GM23338 (cell line): Measurements from ENCODE around the gene C1orf198.

ENCODE experiments used
- CREB1 ChIP-seq: fragments of 250-450 bp; sonication (Bioruptor Pico); IDR thresholded peaks from 2 replicates; pipeline ENCODE4 v1.5.0; 2020; ENCODE audit warnings: low read depth, mild to moderate bottlenecking, moderate library complexity
- CTCF ChIP-seq, 2 experiments: fragments of 200-600 bp in 1 of 2; sonication (generic) in 1 of 2; conservative IDR thresholded peaks; 2 replicates each; pipeline versions ENCODE4 v1.5.1 to v1.6.1; 2016 to 2017; ENCODE audit warnings: antibody characterized with exemption in 2 of 2, low read depth in 2 of 2, mild to moderate bottlenecking in 2 of 2, moderate library complexity in 1 of 2
- EZH2 ChIP-seq: fragments of 200-600 bp; sonication (generic); IDR thresholded peaks from one replicate; pipeline ENCODE4 v1.8.0; 2017; ENCODE audit warnings: antibody characterized with exemption, mild to moderate bottlenecking, low read depth; ENCODE audit not compliant: unreplicated experiment
- REST ChIP-seq: IDR thresholded peaks from one replicate; pipeline ENCODE4 v1.6.1; 2018; ENCODE audit warnings: antibody characterized with exemption; ENCODE audit not compliant: unreplicated experiment
- ZNF331 ChIP-seq: fragments of 250-450 bp; sonication (Bioruptor Pico); IDR thresholded peaks from 2 replicates; pipeline ENCODE4 v1.5.0; 2020; ENCODE audit warnings: low read depth, mild to moderate bottlenecking, moderate library complexity

DNA sequence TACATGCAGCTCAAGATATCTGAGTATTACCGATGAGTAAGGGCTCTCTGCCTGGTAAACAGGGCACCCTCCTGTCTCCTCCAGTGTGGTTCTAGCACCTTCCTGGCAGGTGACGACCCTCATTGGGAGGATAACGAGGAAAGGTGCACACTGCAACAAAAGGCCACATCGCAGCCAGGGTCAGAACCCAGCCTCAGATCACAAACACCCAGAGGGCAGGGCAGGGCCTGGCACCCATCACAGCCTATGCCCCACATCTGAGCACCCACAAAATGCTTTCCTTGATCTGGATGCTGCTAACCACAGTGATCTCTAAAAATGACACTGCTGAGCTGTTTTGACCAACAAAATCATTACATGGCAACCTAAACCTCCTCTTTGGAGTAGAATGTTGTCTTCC lies 23.8 kb downstream of the C1orf198 start:
- TF ChIP-seq CREB1 (CRISPR knock-in tag) (no peak), CTCF (conservative IDR thresholded peaks at IDR 0.05; ENCODE audit: low read depth in 2 of 2) (no peak), REST (no peak), EZH2 (no peak), ZNF331 (no peak)
